Activated naive CD4-positive, alpha-beta T cell (primary cell): Measurements from ENCODE around the gene SH2B3.
"Not testable (repeated sequence)": the region's sequence is repeated elsewhere in the genome, so short reads cannot be mapped to it uniquely, and the experiment has no call there.

ENCODE experiments used
- DNase-seq, 4 experiments: peaks; one replicate each; lab custom pipeline; 2025; lab: John Stamatoyannopoulos, UW

SH2B3 gene

GRCh38 chr12:111387747-111388323 is 17.9 kb upstream of the SH2B3 start:
- no peak for DNase-seq

GRCh38 chr12:111389635-111390034 is 16.1 kb upstream of the SH2B3 start:
- no peak for DNase-seq

GRCh38 chr12:111390910-111391309 is 14.8 kb upstream of the SH2B3 start:
- no peak for DNase-seq

- DNase-seq, result no peak
Observed at GRCh38 chr12:111393700-111394300, 11.9 kb upstream of the SH2B3 start.

- no peak for DNase-seq
Observed at GRCh38 chr12:111394480-111394879, 11.2 kb upstream of the SH2B3 start.

GRCh38 chr12:111395336-111396187 is 10.2 kb upstream of the SH2B3 start:
- DNase-seq, result no peak

GRCh38 chr12:111396271-111396670 is 9.5 kb upstream of the SH2B3 start:
- DNase-seq, result not testable (repeated sequence)

GRCh38 chr12:111396726-111397445 is 8.8 kb upstream of the SH2B3 start:
- DNase-seq, result peak; percentile 76 to 90 (median 86)

- DNase-seq, result no peak
Observed at GRCh38 chr12:111398530-111398929, 7.2 kb upstream of the SH2B3 start.

- not testable (repeated sequence) for DNase-seq
Observed at GRCh38 chr12:111399741-111400404, 5.8 kb upstream of the SH2B3 start.

GRCh38 chr12:111401167-111401605 is 4.5 kb upstream of the SH2B3 start:
- DNase-seq, result no peak

GRCh38 chr12:111402490-111402824 is 3.3 kb upstream of the SH2B3 start:
- not testable (repeated sequence) for DNase-seq

- peak in 2 of 4 experiments; percentile 37 to 42 for DNase-seq
Observed at GRCh38 chr12:111404362-111405148, 1.2 kb upstream of the SH2B3 start.

GRCh38 chr12:111405149-111405858 is 419 bp upstream of the SH2B3 start:
- peak; percentile 95 to 99 (median 97) for DNase-seq

GRCh38 chr12:111406474-111407376 is 1.0 kb downstream of the SH2B3 start:
- DNase-seq, result peak in 1 of 4 experiments; percentile 17

GRCh38 chr12:111407377-111408115 is 1.8 kb downstream of the SH2B3 start:
- DNase-seq, result no peak

- no peak for DNase-seq
Observed at GRCh38 chr12:111408116-111408440, 2.4 kb downstream of the SH2B3 start.

GRCh38 chr12:111408686-111409402 is 3.1 kb downstream of the SH2B3 start:
- no peak for DNase-seq
